Keratinocyte (primary cell): ENCODE results near the gene BMP7.

Experiments used
- CTCF ChIP-seq, 3 experiments: IDR thresholded peaks in 1 of 3; conservative IDR thresholded peaks in 1 of 3; optimal IDR thresholded peaks in 1 of 3; 2 replicates in 2 of 3; 3 replicates in 1 of 3; pipeline versions ENCODE3 to v1.5.1; 2011; ENCODE audit warnings: low read length in 3 of 3, mild to moderate bottlenecking in 3 of 3, moderate library complexity in 2 of 3, control low read depth in 1 of 3, inconsistent platforms in 1 of 3; ENCODE audit not compliant: insufficient read depth in 2 of 3; ENCODE audit errors: extremely low read depth in 1 of 3
- EZH2 ChIP-seq: IDR thresholded peaks from one replicate; pipeline ENCODE4 v1.6.1; 2012; ENCODE audit warnings: inconsistent platforms, mild to moderate bottlenecking, low read length, moderate library complexity

DNA sequence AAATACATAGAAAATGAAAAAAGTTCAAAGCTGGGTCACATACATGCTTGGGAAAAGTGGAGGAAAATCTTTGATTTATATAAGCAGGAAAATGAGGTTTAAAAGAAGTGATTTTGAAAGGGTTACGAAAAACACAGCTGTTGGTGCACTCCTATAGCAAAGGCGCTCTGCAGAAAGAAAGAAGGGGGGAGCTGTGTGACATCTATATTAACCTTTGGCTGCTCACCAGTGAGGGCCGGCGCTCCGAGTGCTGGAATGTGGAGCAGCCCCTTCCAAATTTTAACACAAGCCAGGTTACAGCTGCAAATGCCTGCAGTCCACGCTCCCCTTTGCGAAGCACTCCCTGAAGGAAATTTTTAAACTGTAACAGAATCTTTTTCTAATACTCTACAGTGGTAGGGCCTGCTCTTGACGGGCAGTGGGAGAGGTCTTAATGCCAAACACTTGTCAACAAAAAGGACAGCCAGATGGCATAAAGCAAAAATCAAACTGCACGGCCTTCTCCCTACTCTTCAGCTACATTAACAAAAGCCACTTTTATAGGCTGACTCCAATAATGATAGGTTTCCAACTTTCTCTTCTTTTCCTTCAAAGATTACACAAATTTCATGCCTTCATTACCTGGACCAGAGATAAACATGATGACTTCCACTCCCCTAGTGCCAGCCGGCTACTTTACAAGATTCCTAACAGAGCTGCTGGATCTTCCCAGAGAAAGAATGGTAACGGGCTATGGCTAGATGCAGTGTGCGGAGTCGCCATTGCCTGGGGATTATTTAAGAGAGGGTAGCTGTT, 4.8 kb downstream of the BMP7 start:
- TF ChIP-seq CTCF (optimal IDR thresholded peaks at IDR 0.05 in 1 of 3, IDR thresholded peaks at IDR 0.05 in 1 of 3, conservative IDR thresholded peaks at IDR 0.05 in 1 of 3; ENCODE audit: extremely low read depth in 1 of 3, insufficient read depth in 2 of 3, low read length in 3 of 3) = no peak
- TF ChIP-seq EZH2 = peak; percentile 53
